ENCODE measurements around the gene LHX8.
"Not testable (repeated sequence)": the region's sequence is repeated elsewhere in the genome, so short reads cannot be mapped to it uniquely, and the experiment has no call there.

LHX8 gene

GRCh38 chr1:75133750-75134646 lies at the start of gene LHX8:
Gene LHX8, plus strand, starts transcription at chr1:75134388. Its CDS starts 2,227 bp downstream, at chr1:75136615.
- Histone ChIP-seq H3K4me3 (ENCODE audit: low read depth, low read length) (peak within 1 kb of the TSS; percentile 61), H3K27ac (ENCODE audit: low read depth, low read length) (no peak within 1 kb of the TSS), H3K9me3 (ENCODE audit: control insufficient read depth, insufficient read depth, low read depth, low read length) (no peaks in the 10 kb centered on the region), H3K36me3 (ENCODE audit: control insufficient read depth, insufficient read depth, low read length) (no peaks in the 10 kb centered on the region), H3K9ac (ENCODE audit: low read length) (peak within 1 kb of the TSS; percentile 39), H3K4me1 (ENCODE audit: control insufficient read depth, insufficient read depth, low read length) (peaks cover 57% of the 10 kb centered on the region), H3K27me3 (ENCODE audit: control insufficient read depth, insufficient read depth, low read length) (peaks cover 100% of the 10 kb centered on the region)

DNA sequence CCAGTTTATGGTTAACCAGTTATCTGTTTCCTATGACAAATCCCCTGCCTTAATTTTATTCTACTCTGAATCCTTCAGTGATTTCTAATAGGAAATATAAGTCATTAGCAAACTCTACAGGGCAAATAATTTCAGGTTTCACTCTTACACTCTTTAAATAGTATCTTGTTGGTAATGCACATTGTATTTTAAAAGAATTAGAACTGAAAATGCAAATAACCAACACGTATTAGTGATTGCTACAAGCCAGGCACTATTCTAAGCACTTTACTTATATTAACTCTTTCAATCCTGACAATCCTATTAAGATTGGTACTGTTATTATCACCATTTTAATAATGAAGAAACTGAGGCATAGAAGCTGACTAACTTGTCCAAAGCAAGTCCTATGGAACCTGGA lies 48.3 kb upstream of the LHX8 start:
- Histone ChIP-seq H3K27ac (ENCODE audit: low read depth, low read length) (no peak overlapping the region), H3K4me3 (ENCODE audit: low read depth, low read length) (no peak overlapping the region), H3K9me3 (ENCODE audit: control insufficient read depth, insufficient read depth, low read depth, low read length) (no peaks in the 10 kb centered on the region), H3K27me3 (ENCODE audit: control insufficient read depth, insufficient read depth, low read length) (no peaks in the 10 kb centered on the region), H3K4me1 (ENCODE audit: control insufficient read depth, insufficient read depth, low read length) (peaks cover 30% of the 10 kb centered on the region), H3K36me3 (ENCODE audit: control insufficient read depth, insufficient read depth, low read length) (no peaks in the 10 kb centered on the region), H3K9ac (ENCODE audit: low read length) (no peak overlapping the region)

- peaks cover 27% of the 10 kb centered on the region for H3K4me1 ChIP-seq (ENCODE audit: control insufficient read depth, insufficient read depth, low read length)
- no peak overlapping the region for H3K4me3 ChIP-seq (ENCODE audit: low read depth, low read length)
- no peaks in the 10 kb centered on the region for H3K27me3 ChIP-seq (ENCODE audit: control insufficient read depth, insufficient read depth, low read length)
- no peaks in the 10 kb centered on the region; the same call in 1 of the 2 replicates for H3K9me3 ChIP-seq (ENCODE audit: control insufficient read depth, insufficient read depth, low read depth, low read length)
- no peak overlapping the region for H3K9ac ChIP-seq (ENCODE audit: low read length)
- no peaks in the 10 kb centered on the region for H3K36me3 ChIP-seq (ENCODE audit: control insufficient read depth, insufficient read depth, low read length)
- no peak overlapping the region for H3K27ac ChIP-seq (ENCODE audit: low read depth, low read length)
Observed at GRCh38 chr1:75087278-75087677, 46.9 kb upstream of the LHX8 start.

DNA sequence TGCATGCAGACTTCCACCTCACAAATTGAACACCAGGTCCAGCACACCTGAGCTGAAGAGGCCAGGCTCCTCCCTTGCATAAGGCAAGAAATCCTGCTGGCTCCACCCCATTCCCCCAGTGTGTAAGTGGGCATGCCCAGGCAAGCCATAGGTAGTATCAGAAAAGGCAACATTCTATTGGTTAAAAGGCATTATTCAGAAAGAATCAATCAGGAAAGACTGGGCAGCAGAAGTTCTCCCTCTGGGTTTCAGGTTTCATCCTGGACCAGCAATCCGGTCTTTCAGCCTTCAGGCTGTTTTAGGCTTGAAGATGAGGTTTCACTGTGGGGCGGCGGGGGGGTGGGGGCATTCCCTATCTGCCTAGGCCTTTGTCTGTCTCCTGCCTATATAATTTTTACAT lies 42.0 kb upstream of the LHX8 start:
- no peak overlapping the region for H3K9ac ChIP-seq (ENCODE audit: low read length)
- H3K4me1 ChIP-seq (ENCODE audit: control insufficient read depth, insufficient read depth, low read length), result peaks cover 5% of the 10 kb centered on the region; the same call in 1 of the 2 replicates
- no peak overlapping the region for H3K4me3 ChIP-seq (ENCODE audit: low read depth, low read length)
- H3K27ac ChIP-seq (ENCODE audit: low read depth, low read length), result peak overlapping the region; percentile 22; the same call in 1 of the 2 replicates
- H3K36me3 ChIP-seq (ENCODE audit: control insufficient read depth, insufficient read depth, low read length), result no peaks in the 10 kb centered on the region
- peaks cover 6% of the 10 kb centered on the region for H3K9me3 ChIP-seq (ENCODE audit: control insufficient read depth, insufficient read depth, low read depth, low read length)
- no peaks in the 10 kb centered on the region for H3K27me3 ChIP-seq (ENCODE audit: control insufficient read depth, insufficient read depth, low read length)

GRCh38 chr1:75097654-75098053 lies 36.5 kb upstream of the LHX8 start:
- Histone ChIP-seq H3K27me3 (ENCODE audit: control insufficient read depth, insufficient read depth, low read length) (no peaks in the 10 kb centered on the region), H3K9me3 (ENCODE audit: control insufficient read depth, insufficient read depth, low read depth, low read length) (peaks cover 6% of the 10 kb centered on the region), H3K4me3 (ENCODE audit: low read depth, low read length) (no peak overlapping the region), H3K9ac (ENCODE audit: low read length) (no peak overlapping the region), H3K27ac (ENCODE audit: low read depth, low read length) (no peak overlapping the region), H3K4me1 (ENCODE audit: control insufficient read depth, insufficient read depth, low read length) (peaks cover 12% of the 10 kb centered on the region), H3K36me3 (ENCODE audit: control insufficient read depth, insufficient read depth, low read length) (no peaks in the 10 kb centered on the region)

GRCh38 chr1:75099581-75099980 lies 34.6 kb upstream of the LHX8 start:
- H3K9ac ChIP-seq (ENCODE audit: low read length), result no peak overlapping the region
- no peaks in the 10 kb centered on the region for H3K9me3 ChIP-seq (ENCODE audit: control insufficient read depth, insufficient read depth, low read depth, low read length)
- H3K36me3 ChIP-seq (ENCODE audit: control insufficient read depth, insufficient read depth, low read length), result no peaks in the 10 kb centered on the region
- H3K27me3 ChIP-seq (ENCODE audit: control insufficient read depth, insufficient read depth, low read length), result no peaks in the 10 kb centered on the region
- no peak overlapping the region for H3K27ac ChIP-seq (ENCODE audit: low read depth, low read length)
- no peak overlapping the region for H3K4me3 ChIP-seq (ENCODE audit: low read depth, low read length)
- peaks cover 12% of the 10 kb centered on the region for H3K4me1 ChIP-seq (ENCODE audit: control insufficient read depth, insufficient read depth, low read length)

- H3K27ac ChIP-seq (ENCODE audit: low read depth, low read length), result no peak overlapping the region
- no peaks in the 10 kb centered on the region for H3K27me3 ChIP-seq (ENCODE audit: control insufficient read depth, insufficient read depth, low read length)
- H3K9ac ChIP-seq (ENCODE audit: low read length), result no peak overlapping the region
- no peaks in the 10 kb centered on the region for H3K36me3 ChIP-seq (ENCODE audit: control insufficient read depth, insufficient read depth, low read length)
- peaks cover 12% of the 10 kb centered on the region for H3K4me1 ChIP-seq (ENCODE audit: control insufficient read depth, insufficient read depth, low read length)
- no peak overlapping the region for H3K4me3 ChIP-seq (ENCODE audit: low read depth, low read length)
- no peaks in the 10 kb centered on the region for H3K9me3 ChIP-seq (ENCODE audit: control insufficient read depth, insufficient read depth, low read depth, low read length)
Observed at GRCh38 chr1:75100481-75101092, 33.6 kb upstream of the LHX8 start.

- not testable (repeated sequence) for H3K9ac ChIP-seq (ENCODE audit: low read length); H3K27ac ChIP-seq (ENCODE audit: low read depth, low read length); H3K4me1 ChIP-seq (ENCODE audit: control insufficient read depth, insufficient read depth, low read length); H3K9me3 ChIP-seq (ENCODE audit: control insufficient read depth, insufficient read depth, low read depth, low read length); H3K27me3 ChIP-seq (ENCODE audit: control insufficient read depth, insufficient read depth, low read length); H3K36me3 ChIP-seq (ENCODE audit: control insufficient read depth, insufficient read depth, low read length)
- peak overlapping the region; percentile 29; the same call in 1 of the 2 replicates for H3K4me3 ChIP-seq (ENCODE audit: low read depth, low read length)
Observed at GRCh38 chr1:75112362-75112951, 21.7 kb upstream of the LHX8 start.

DNA sequence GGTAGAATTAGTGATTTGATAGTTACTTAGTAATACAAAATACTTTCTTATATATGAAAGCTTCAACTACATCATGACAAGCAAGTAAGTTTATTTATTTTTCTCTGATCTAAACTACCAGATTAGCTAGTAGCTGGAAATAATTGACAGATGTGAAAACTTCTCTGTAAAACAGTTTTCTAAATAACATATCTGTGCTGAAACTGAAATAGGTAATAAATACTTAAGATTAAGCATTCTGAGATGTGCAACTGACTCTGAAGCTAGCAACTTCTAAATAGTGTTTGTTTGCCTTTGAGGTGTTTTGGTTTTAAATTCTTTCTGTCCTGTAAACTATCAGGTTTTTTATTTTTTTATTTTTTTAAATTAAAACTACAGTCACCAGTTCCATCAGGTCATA lies 18.5 kb upstream of the LHX8 start:
- Histone ChIP-seq H3K4me3 (ENCODE audit: low read depth, low read length) (no peak overlapping the region), H3K27ac (ENCODE audit: low read depth, low read length) (no peak overlapping the region), H3K36me3 (ENCODE audit: control insufficient read depth, insufficient read depth, low read length) (no peaks in the 10 kb centered on the region), H3K9me3 (ENCODE audit: control insufficient read depth, insufficient read depth, low read depth, low read length) (no peaks in the 10 kb centered on the region), H3K9ac (ENCODE audit: low read length) (no peak overlapping the region), H3K27me3 (ENCODE audit: control insufficient read depth, insufficient read depth, low read length) (no peaks in the 10 kb centered on the region), H3K4me1 (ENCODE audit: control insufficient read depth, insufficient read depth, low read length) (no peaks in the 10 kb centered on the region)

- no peaks in the 10 kb centered on the region for H3K36me3 ChIP-seq (ENCODE audit: control insufficient read depth, insufficient read depth, low read length)
- H3K9me3 ChIP-seq (ENCODE audit: control insufficient read depth, insufficient read depth, low read depth, low read length), result no peaks in the 10 kb centered on the region
- H3K9ac ChIP-seq (ENCODE audit: low read length), result no peak overlapping the region
- peaks cover 30% of the 10 kb centered on the region for H3K27me3 ChIP-seq (ENCODE audit: control insufficient read depth, insufficient read depth, low read length)
- H3K4me1 ChIP-seq (ENCODE audit: control insufficient read depth, insufficient read depth, low read length), result no peaks in the 10 kb centered on the region
- H3K4me3 ChIP-seq (ENCODE audit: low read depth, low read length), result no peak overlapping the region
- H3K27ac ChIP-seq (ENCODE audit: low read depth, low read length), result no peak overlapping the region
Observed at GRCh38 chr1:75123756-75124155, 10.4 kb upstream of the LHX8 start.

GRCh38 chr1:75124510-75124909 lies 9.7 kb upstream of the LHX8 start:
- no peak overlapping the region for H3K4me3 ChIP-seq (ENCODE audit: low read depth, low read length)
- no peaks in the 10 kb centered on the region for H3K9me3 ChIP-seq (ENCODE audit: control insufficient read depth, insufficient read depth, low read depth, low read length)
- H3K27ac ChIP-seq (ENCODE audit: low read depth, low read length), result no peak overlapping the region
- H3K9ac ChIP-seq (ENCODE audit: low read length), result no peak overlapping the region
- 0 out of 2 replicates have a peak, but pooled peaks cover 3% of the 10 kb centered on the region for H3K4me1 ChIP-seq (ENCODE audit: control insufficient read depth, insufficient read depth, low read length)
- H3K36me3 ChIP-seq (ENCODE audit: control insufficient read depth, insufficient read depth, low read length), result no peaks in the 10 kb centered on the region
- H3K27me3 ChIP-seq (ENCODE audit: control insufficient read depth, insufficient read depth, low read length), result peaks cover 38% of the 10 kb centered on the region
